ENCODE results near the gene GSC2. TPM values are rescaled to one million over a fixed set of nuclear protein-coding genes. Genes with fewer than 3 reads are reported as not detected.

The GSC2 gene
- total and polyA plus RNA-seq, 12 donors = not detected

DNA sequence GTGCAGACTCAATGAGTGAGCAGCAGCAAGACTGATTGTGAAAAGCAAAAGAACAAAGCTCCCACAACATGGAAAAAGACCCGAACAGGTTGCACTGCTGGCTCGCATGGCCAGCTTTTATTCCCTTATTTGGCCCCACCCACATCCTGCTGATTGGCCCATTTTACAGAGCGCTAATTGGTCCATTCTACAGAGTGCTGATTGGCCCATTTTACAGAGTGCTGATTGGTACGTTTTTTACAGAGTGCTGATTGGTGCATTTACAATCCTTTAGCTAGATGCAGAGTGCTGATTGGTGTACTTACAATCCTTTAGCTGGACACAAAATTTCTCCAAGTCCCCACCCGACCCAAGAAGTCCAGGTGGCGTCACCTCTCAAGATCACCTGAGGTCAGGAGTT is 43.8 kb upstream of the GSC2 start:
- Histone ChIP-seq H3K4me1 (no peaks in the 10 kb centered on the region), H3K36me3 (peaks cover 0 to 77% (median 5%) of the 10 kb centered on the region in 9 donors), H3K27me3 (no peaks in the 10 kb centered on the region), H3K4me3 (no peak overlapping the region), H3K27ac (no peak overlapping the region), H3K9me3 (no peaks in the 10 kb centered on the region)
- ATAC-seq (no peak), DNase-seq (no peak)
- TF ChIP-seq, protein P1, sequence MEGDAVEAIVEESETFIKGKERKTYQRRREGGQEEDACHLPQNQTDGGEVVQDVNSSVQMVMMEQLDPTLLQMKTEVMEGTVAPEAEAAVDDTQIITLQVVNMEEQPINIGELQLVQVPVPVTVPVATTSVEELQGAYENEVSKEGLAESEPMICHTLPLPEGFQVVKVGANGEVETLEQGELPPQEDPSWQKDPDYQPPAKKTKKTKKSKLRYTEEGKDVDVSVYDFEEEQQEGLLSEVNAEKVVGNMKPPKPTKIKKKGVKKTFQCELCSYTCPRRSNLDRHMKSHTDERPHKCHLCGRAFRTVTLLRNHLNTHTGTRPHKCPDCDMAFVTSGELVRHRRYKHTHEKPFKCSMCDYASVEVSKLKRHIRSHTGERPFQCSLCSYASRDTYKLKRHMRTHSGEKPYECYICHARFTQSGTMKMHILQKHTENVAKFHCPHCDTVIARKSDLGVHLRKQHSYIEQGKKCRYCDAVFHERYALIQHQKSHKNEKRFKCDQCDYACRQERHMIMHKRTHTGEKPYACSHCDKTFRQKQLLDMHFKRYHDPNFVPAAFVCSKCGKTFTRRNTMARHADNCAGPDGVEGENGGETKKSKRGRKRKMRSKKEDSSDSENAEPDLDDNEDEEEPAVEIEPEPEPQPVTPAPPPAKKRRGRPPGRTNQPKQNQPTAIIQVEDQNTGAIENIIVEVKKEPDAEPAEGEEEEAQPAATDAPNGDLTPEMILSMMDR (IDR thresholded peaks at IDR 0.05) = no peak
- intact Hi-C loops (cut with DNase I) = loop anchor here in 1 of 10 donors (10.0 kb wide), 1 partner anchor 189 kb away; no protein-coding TSS in a partner anchor
- WGBS, 2 donors = 97% methylated on average over 6 of the region's 6 CpGs

DNA sequence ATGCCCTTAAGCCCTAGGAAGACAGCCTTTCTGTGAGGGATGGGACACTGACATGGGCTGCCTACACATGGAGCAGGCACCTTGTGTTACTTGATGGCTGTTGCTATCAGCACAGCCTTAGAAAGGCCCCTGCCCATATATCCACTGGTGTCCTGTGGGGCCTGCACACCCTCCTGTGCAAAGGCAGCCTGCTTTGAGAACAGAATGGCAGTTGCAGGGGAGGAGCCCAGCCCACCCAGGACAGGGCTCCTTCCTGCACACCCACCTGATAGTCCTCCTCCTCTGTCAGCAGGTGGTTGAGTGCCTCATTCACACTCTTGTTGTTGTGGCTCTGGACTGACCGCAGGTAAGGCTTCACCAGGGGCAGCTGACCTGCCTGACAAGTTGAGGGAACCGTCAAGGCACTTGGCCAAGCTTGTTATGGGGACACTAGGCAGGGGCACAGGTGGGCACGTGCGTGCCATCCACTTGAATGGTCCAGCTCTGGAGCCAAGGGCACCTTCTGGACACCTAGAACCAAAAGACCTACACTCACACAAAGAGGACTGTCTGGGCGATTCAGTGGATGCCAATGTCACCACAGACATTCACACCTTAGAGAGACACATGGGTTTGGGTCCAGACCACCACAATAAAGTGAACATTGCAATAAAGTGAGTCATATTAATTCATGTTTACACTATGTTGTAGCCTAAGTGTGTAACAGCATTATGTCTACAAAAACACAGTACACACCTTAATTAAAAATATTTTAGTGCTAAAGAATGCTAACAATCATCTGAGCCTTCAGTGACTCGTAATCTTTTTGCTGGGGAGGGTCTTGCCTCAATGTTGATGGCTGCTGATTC is 37.8 kb upstream of the GSC2 start:
- intact Hi-C loops (cut with DNase I) = loop anchor here in 2 of 10 donors (10.0 kb wide), 1 partner anchor 177 kb away; no protein-coding TSS in a partner anchor
- TF ChIP-seq, protein P1 (IDR thresholded peaks at IDR 0.05) = no peak
- Histone ChIP-seq H3K27me3 (no peaks in the 10 kb centered on the region), H3K9me3 (no peaks in the 10 kb centered on the region), H3K4me3 (no peak overlapping the region), H3K27ac (no peak overlapping the region), H3K4me1 (peaks cover 0 to 5% (median 0%) of the 10 kb centered on the region in 9 donors), H3K36me3 (peaks cover 0 to 53% (median 0%) of the 10 kb centered on the region in 9 donors)
- 89 to 91% methylated on average over 6 of the region's 6 CpGs for WGBS, 2 donors
- ATAC-seq = no peak
- DNase-seq = no peak

DNA sequence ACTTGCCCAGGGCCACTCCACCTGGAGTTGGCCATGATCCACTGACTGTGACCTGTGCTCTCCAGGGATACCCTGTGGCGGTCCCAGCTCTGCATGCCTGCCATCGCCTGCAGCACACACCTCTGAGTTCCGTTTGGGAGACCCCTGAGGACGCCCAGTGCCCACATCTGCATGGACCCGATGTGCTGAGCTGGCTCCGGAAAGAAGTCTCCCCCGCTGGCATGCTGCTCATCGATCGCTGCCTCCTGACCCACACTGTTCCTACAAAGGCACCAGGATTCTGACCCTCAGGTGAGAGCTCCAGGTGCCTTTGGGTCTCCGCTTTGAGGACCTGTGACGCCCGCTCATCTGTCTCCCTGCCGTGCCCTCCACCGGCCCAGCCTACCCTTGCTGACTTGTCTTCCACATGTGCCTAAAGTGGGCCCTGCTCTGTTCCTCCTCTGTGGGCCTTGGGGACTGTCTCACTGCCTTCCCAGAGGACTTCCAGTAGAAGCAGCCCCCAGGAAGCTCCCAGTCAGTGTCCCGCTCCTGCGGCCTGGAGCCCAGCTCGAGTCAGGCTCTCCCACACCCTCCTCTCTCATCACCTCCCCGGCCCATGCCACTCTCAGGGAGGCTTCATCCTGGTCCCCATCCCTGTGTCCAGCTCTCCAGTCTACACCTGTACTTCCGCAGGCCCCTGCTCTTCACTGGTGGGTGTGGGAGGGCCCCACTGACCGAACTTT is 34.3 kb upstream of the GSC2 start:
- intact Hi-C loops (cut with DNase I) = loop anchor here in 2 of 10 donors (10.0 kb wide), 1 partner anchor 180 kb away; no protein-coding TSS in a partner anchor
- ATAC-seq = no peak
- no peaks in the 10 kb centered on the region for H3K9me3 ChIP-seq
- DNase-seq = no peak
- 90 to 94% methylated on average over 20 of the region's 20 CpGs for WGBS, 2 donors
- no peak overlapping the region for H3K4me3 ChIP-seq
- H3K4me1 ChIP-seq = peaks cover 0 to 10% (median 2%) of the 10 kb centered on the region in 9 donors
- H3K27ac ChIP-seq = peak overlapping the region in 2 of 10 donors; percentile 28 to 43
- peaks cover 0 to 33% (median 0%) of the 10 kb centered on the region in 9 donors for H3K36me3 ChIP-seq
- TF ChIP-seq, protein P1 (IDR thresholded peaks at IDR 0.05) = no peak
- H3K27me3 ChIP-seq = no peaks in the 10 kb centered on the region

DNA sequence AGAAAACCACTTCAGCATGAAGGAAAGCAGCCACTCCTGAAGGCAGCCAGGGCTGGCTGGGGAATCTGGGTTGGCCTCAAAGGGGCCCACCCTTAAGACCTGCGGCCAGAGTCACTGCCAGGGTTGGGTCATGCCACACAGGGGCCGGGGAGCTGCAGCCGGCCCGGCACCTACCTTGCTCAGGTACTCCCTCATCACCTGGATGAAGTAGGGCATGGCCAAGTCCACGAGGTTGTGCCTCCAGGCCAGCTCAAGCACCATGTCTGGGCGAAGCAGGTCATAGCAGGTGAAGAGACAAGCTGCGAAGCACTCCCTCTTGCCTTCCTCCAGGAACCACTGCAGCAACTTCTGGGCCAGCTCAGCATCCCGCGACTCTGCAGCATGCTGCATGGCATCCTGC is 33.1 kb upstream of the GSC2 start:
- Histone ChIP-seq H3K27me3 (no peaks in the 10 kb centered on the region), H3K4me1 (peaks cover 0 to 16% (median 8%) of the 10 kb centered on the region in 9 donors), H3K36me3 (peaks cover 0 to 24% (median 0%) of the 10 kb centered on the region in 9 donors), H3K4me3 (no peak overlapping the region), H3K27ac (no peak overlapping the region), H3K9me3 (no peaks in the 10 kb centered on the region)
- intact Hi-C loops (cut with DNase I) = loop anchor here in 2 of 10 donors (10.0 kb wide), 1 partner anchor 182 kb away; no protein-coding TSS in a partner anchor
- no peak for DNase-seq
- TF ChIP-seq, protein P1 (IDR thresholded peaks at IDR 0.05) = no peak
- no peak for ATAC-seq
- WGBS, 2 donors = 93 to 97% methylated on average over 9 of the region's 9 CpGs
